ENCODE data around the gene MORC2. TPM values are rescaled to one million over a fixed set of nuclear protein-coding genes. Genes with fewer than 3 reads are reported as not detected.

MORC2 gene
- total RNA-seq, 1 experiment from 2014 or later: 38.8 TPM

DNA sequence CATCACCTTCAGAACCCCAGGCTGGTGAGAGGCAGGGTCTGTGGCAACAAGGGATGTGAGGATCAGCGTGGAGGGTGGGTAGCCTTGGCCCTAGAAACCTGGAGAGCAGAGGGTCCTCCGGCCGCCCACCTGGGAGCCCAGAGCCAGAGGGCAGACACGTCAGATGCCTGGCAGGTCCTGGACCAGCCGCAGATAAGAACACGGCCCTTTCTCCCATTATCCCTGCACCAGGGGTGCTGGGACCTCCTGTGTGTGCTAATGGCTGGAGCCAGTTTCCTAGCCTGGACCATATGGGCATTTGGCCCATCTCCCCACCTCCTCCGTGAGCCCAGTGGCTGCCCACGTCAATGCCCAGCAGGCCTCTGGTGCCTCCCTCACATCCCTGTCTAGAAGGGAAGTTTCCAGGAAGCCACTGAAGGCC is 88.4 kb downstream of the MORC2 start:
- H3K4me3 Mint-ChIP-seq (ENCODE audit: low read depth, unreplicated experiment): no peak overlapping the region
- H3K27ac Mint-ChIP-seq (ENCODE audit: unreplicated experiment): no peak overlapping the region
- TF ChIP-seq, protein P1, sequence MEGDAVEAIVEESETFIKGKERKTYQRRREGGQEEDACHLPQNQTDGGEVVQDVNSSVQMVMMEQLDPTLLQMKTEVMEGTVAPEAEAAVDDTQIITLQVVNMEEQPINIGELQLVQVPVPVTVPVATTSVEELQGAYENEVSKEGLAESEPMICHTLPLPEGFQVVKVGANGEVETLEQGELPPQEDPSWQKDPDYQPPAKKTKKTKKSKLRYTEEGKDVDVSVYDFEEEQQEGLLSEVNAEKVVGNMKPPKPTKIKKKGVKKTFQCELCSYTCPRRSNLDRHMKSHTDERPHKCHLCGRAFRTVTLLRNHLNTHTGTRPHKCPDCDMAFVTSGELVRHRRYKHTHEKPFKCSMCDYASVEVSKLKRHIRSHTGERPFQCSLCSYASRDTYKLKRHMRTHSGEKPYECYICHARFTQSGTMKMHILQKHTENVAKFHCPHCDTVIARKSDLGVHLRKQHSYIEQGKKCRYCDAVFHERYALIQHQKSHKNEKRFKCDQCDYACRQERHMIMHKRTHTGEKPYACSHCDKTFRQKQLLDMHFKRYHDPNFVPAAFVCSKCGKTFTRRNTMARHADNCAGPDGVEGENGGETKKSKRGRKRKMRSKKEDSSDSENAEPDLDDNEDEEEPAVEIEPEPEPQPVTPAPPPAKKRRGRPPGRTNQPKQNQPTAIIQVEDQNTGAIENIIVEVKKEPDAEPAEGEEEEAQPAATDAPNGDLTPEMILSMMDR (IDR thresholded peaks at IDR 0.05; ENCODE audit: unreplicated experiment): no peak
- BruUV-seq (replicated peaks): no TSS peak
- intact Hi-C loops (cut with micrococcal nuclease; ENCODE audit: unreplicated experiment): no loop called here
- no peaks in the 10 kb centered on the region for H3K27me3 Mint-ChIP-seq (ENCODE audit: unreplicated experiment)
- H3K9me3 Mint-ChIP-seq (ENCODE audit: low read depth, unreplicated experiment): no peaks in the 10 kb centered on the region
- CTCF ChIA-PET: no interaction called here
- DNase-seq: no peak
- H3K36me3 Mint-ChIP-seq (ENCODE audit: insufficient read depth, unreplicated experiment): no peaks in the 10 kb centered on the region
- H3K4me1 Mint-ChIP-seq (ENCODE audit: low read depth, unreplicated experiment): peaks cover 8% of the 10 kb centered on the region

DNA sequence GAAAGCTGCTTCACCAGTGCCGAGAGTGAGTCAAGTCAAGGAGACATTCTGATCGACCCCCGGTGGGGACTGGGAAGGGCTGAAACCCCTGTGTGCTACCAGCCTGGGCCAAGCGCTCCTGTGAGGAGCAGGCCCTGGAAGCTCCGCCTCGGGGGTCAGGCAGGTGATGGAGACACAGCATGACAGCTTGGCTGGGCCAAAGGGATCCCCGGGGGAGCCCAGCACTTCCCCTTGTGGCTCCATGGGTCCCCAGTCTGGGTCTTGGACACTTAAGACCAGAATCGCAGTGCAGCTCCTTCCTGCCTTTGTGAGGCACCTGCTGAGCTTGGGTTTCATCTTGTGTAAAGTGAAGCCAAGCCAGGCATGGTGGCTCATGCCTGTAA is 89.2 kb downstream of the MORC2 start:
- TF ChIP-seq, protein P1 (IDR thresholded peaks at IDR 0.05; ENCODE audit: unreplicated experiment): no peak
- H3K4me1 Mint-ChIP-seq (ENCODE audit: low read depth, unreplicated experiment): peaks cover 8% of the 10 kb centered on the region
- H3K36me3 Mint-ChIP-seq (ENCODE audit: insufficient read depth, unreplicated experiment): no peaks in the 10 kb centered on the region
- no peak overlapping the region for H3K27ac Mint-ChIP-seq (ENCODE audit: unreplicated experiment)
- no peak overlapping the region for H3K4me3 Mint-ChIP-seq (ENCODE audit: low read depth, unreplicated experiment)
- no peak for DNase-seq
- no TSS peak for BruUV-seq (replicated peaks)
- CTCF ChIA-PET: interaction anchor here (0.8 kb wide), 1 partner anchor 63 kb away, joined by 3 read pairs; no protein-coding TSS in a partner anchor
- H3K27me3 Mint-ChIP-seq (ENCODE audit: unreplicated experiment): no peaks in the 10 kb centered on the region
- intact Hi-C loops (cut with micrococcal nuclease; ENCODE audit: unreplicated experiment): no loop called here
- no peaks in the 10 kb centered on the region for H3K9me3 Mint-ChIP-seq (ENCODE audit: low read depth, unreplicated experiment)

DNA sequence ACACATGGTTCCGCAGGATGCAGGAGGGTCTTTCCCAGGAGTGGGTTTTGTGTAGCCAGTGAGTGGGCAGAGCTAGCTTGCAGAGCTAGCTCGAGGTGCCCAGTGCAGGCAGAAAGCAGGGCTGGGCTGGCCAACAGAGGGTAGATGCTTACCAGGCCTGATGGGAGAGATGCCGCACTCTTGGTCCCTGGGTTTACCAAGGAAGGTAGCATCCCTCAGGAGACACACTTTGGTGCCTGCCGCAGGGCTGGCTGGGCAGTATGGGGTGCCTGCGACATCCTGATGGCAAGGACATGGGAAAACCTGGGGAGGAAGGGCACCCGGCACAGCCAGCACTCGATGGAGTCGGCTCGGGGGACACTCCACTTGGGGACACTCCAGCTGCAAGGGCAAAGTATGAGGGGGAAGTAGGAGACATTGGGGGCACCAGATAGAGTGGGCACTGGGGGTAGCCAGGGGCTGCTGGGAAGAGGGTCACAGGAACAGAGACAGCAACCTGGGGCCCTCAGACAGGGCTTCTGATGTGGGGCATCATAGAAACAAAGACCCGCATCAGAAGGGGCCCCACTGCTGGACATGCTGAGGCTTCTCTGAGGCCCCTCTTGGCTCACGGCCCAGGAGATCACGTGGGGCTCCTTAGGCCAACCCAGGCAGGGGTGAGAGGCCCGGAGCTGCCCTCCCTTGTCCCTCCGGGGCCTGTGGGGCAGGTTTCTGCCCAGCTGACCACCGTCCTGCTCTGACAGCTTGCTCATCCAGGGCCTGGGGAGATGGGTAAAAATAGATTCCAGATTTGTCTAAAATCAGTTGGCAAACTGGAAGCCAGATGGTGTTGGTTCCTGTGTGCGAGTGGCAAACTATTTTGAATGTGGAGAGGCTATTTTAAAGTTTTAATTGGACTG is 89.8 kb downstream of the MORC2 start:
- Mint-ChIP-seq H3K9me3 (ENCODE audit: low read depth, unreplicated experiment) (no peaks in the 10 kb centered on the region), H3K4me1 (ENCODE audit: low read depth, unreplicated experiment) (peaks cover 8% of the 10 kb centered on the region), H3K36me3 (ENCODE audit: insufficient read depth, unreplicated experiment) (no peaks in the 10 kb centered on the region), H3K4me3 (ENCODE audit: low read depth, unreplicated experiment) (no peak overlapping the region), H3K27ac (ENCODE audit: unreplicated experiment) (no peak overlapping the region), H3K27me3 (ENCODE audit: unreplicated experiment) (no peaks in the 10 kb centered on the region)
- BruUV-seq (replicated peaks): no TSS peak
- intact Hi-C loops (cut with micrococcal nuclease; ENCODE audit: unreplicated experiment): no loop called here
- DNase-seq: no peak
- CTCF ChIA-PET: interaction anchor here (0.8 kb wide), 1 partner anchor 62 kb away, joined by 3 read pairs; no protein-coding TSS in a partner anchor
- TF ChIP-seq, protein P1 (IDR thresholded peaks at IDR 0.05; ENCODE audit: unreplicated experiment): no peak

DNA sequence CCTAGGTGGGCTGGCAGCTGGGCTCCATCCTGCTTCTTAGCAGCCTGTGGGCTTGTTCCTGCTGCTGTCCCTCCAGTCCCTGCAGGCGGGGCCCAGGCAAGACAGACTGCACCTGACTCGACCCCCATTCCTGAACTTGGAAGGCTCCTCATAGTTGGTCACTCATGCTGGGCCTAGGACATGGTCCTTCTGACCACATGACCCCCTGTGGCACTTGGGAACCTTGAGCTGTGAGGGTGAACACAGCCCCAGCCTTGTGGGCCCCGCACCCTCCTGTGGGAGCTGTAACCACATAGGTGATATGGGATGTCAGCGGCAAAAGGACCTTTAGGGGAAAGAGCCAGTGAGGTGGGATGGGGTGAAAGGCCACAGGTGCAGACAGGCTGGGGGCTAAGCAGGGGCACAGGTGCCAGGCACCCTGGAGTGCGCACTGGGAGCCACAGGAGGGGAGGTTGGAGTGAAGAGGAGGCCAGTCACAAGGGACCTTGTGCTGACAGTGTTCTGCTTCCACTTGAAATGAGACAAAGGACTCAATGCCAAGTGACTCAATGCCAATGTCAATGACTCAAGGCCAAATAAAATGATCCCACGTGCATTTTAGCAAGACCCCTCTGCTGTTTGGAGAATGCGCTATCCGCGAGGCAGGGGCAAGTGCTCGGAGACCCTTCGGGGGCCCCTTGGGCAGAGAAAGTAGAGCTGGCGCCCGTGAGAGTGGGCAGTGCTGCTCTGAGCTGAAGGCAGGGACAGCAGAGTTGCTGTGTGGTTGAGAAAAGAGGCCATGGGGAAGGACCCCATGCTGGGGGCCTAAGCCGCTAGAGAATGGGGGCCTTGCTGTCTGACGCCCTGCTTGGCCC is 90.7 kb downstream of the MORC2 start:
- CTCF ChIA-PET: no interaction called here
- H3K36me3 Mint-ChIP-seq (ENCODE audit: insufficient read depth, unreplicated experiment): no peaks in the 10 kb centered on the region
- DNase-seq: no peak
- H3K27me3 Mint-ChIP-seq (ENCODE audit: unreplicated experiment): no peaks in the 10 kb centered on the region
- peaks cover 8% of the 10 kb centered on the region for H3K4me1 Mint-ChIP-seq (ENCODE audit: low read depth, unreplicated experiment)
- intact Hi-C loops (cut with micrococcal nuclease; ENCODE audit: unreplicated experiment): no loop called here
- no TSS peak for BruUV-seq (replicated peaks)
- H3K9me3 Mint-ChIP-seq (ENCODE audit: low read depth, unreplicated experiment): no peaks in the 10 kb centered on the region
- H3K4me3 Mint-ChIP-seq (ENCODE audit: low read depth, unreplicated experiment): no peak overlapping the region
- no peak overlapping the region for H3K27ac Mint-ChIP-seq (ENCODE audit: unreplicated experiment)
- TF ChIP-seq, protein P1 (IDR thresholded peaks at IDR 0.05; ENCODE audit: unreplicated experiment): no peak

All from Calu3 (cell line).